HG03103 (cell line): ENCODE results near the gene EPN3.

ENCODE experiments used
- ATAC-seq: cut with Tn5 transposase; IDR thresholded peaks from one replicate; pipeline ENCODE4 v1.9.1; 2021; ENCODE audit warnings: low read depth; ENCODE audit not compliant: unreplicated experiment

EPN3 gene

GRCh38 chr17:50533720-50534148 is 1.2 kb downstream of the EPN3 start:
- ATAC-seq: no peak

GRCh38 chr17:50534222-50534978 is 1.9 kb downstream of the EPN3 start:
- no peak for ATAC-seq

- no peak for ATAC-seq
These were observed 2.4 kb downstream of the EPN3 start for GRCh38 chr17:50534979-50535326.

GRCh38 chr17:50535407-50535806 is 2.9 kb downstream of the EPN3 start:
- ATAC-seq: no peak

- ATAC-seq: no peak
These were observed 4.4 kb downstream of the EPN3 start for GRCh38 chr17:50536683-50537646.

- ATAC-seq: no peak
These were observed 5.4 kb downstream of the EPN3 start for GRCh38 chr17:50537721-50538548.

- ATAC-seq: no peak
These were observed 6.2 kb downstream of the EPN3 start for GRCh38 chr17:50538549-50539410.

GRCh38 chr17:50539762-50540559 is 7.4 kb downstream of the EPN3 start:
- no peak for ATAC-seq

- ATAC-seq: no peak
These were observed 8.2 kb downstream of the EPN3 start for GRCh38 chr17:50540560-50541401.

GRCh38 chr17:50541402-50541715 is 8.8 kb downstream of the EPN3 start:
- ATAC-seq: no peak

- peak; percentile 51 for ATAC-seq
These were observed 9.5 kb downstream of the EPN3 start for GRCh38 chr17:50541716-50542688.

GRCh38 chr17:50542795-50543774 is 10.6 kb downstream of the EPN3 start:
- ATAC-seq: no peak

GRCh38 chr17:50544516-50544915 is 12.0 kb downstream of the EPN3 start:
- no peak for ATAC-seq

- no peak for ATAC-seq
These were observed 12.8 kb downstream of the EPN3 start for GRCh38 chr17:50545311-50545710.

GRCh38 chr17:50546701-50547034 is 14.1 kb downstream of the EPN3 start:
- no peak for ATAC-seq

GRCh38 chr17:50547035-50547735 is 14.7 kb downstream of the EPN3 start, which contains the start of gene SPATA20:
TSS of gene SPATA20 (plus strand) at chr17:50547174. CDS start at chr17:50547209, 35 bp downstream.
- ATAC-seq: peak; percentile 69
